Endothelial cell of umbilical vein (primary cell): ENCODE data around the gene VAPB. TPM values are rescaled to one million over a fixed set of nuclear protein-coding genes. Genes with fewer than 3 reads are reported as not detected.

Experiments
- BruUV-seq: library from RNA; stranded (reverse); fragments of 400-500 nt; replicated peaks from 2 replicates; lab custom pipeline; 2021; lab: Mats Ljungman, UMichigan
- CTCF ChIA-PET: fragments of 300-600, 350-600 bp; sonication (Branson Sonifier 250); formaldehyde crosslinking; loops from one replicate; lab custom pipeline; 2021; ENCODE audit warnings: antibody characterized with exemption, inconsistent platforms; lab: Charles Lee
- POLR2A ChIA-PET: fragments of 300-600, 350-600 bp; sonication (Branson Sonifier 250); formaldehyde crosslinking; loops from one replicate; lab custom pipeline; 2021; ENCODE audit warnings: antibody characterized with exemption, inconsistent platforms; lab: Charles Lee
- DNase-seq: peaks from one replicate; pipeline ENCODE4 v3.0.0-alpha.2; 2011; ENCODE audit warnings: low read depth, low spot score
- FAIRE-seq: peaks from 2 replicates; lab custom pipeline; 2011; peaks lifted over from hg19 to GRCh38; lab: Jason Lieb, UNC
- H2AFZ ChIP-seq: 2 replicates; pipeline ENCODE4 v1.6.0; 2012; ENCODE audit warnings: low read depth, low read length, control low read depth, inconsistent platforms
- H3K27ac ChIP-seq: 2 replicates; pipeline ENCODE4 v1.5.1; 2011; ENCODE audit warnings: low read depth, mild to moderate bottlenecking, control low read depth, low read length, moderate library complexity; ENCODE audit not compliant: insufficient read depth
- H3K27me3 ChIP-seq, 2 experiments: 2 replicates each; pipeline versions ENCODE4 v1.6.0 to v1.6.1; 2011; ENCODE audit warnings: low read length in 2 of 2, mixed read lengths in 1 of 2; ENCODE audit not compliant: control insufficient read depth in 2 of 2, insufficient read depth in 2 of 2
- H3K36me3 ChIP-seq, 2 experiments: 2 replicates in 1 of 2; 3 replicates in 1 of 2; pipeline ENCODE4 v1.5.1; 2011; ENCODE audit warnings: low read length in 2 of 2, mild to moderate bottlenecking in 1 of 2, moderate library complexity in 1 of 2; ENCODE audit not compliant: control insufficient read depth in 2 of 2, insufficient read depth in 2 of 2; ENCODE audit errors: extremely low read depth in 1 of 2
- H3K4me1 ChIP-seq: 3 replicates; pipeline ENCODE4 v1.5.1; 2011; ENCODE audit warnings: mild to moderate bottlenecking, low read length; ENCODE audit not compliant: control insufficient read depth, insufficient read depth; ENCODE audit errors: extremely low read depth
- H3K4me2 ChIP-seq: 2 replicates; pipeline ENCODE4 v1.6.1; 2011; ENCODE audit warnings: low read length, control low read depth, mixed read lengths; ENCODE audit not compliant: insufficient read depth
- H3K4me3 ChIP-seq, 3 experiments: fragments of 200-600 bp in 1 of 3; sonication (generic), shearing (Covaris generic) in 1 of 3; replicated peaks in 1 of 3; 2 replicates each; pipeline ENCODE4 v1.5.1; 2011 to 2016; ENCODE audit warnings: control low read depth in 3 of 3, low read length in 3 of 3, mild to moderate bottlenecking in 2 of 3, inconsistent platforms in 1 of 3, low read depth in 1 of 3, moderate library complexity in 1 of 3; ENCODE audit not compliant: insufficient read depth in 1 of 3
- H3K79me2 ChIP-seq: 2 replicates; pipeline ENCODE4 v1.6.0; 2012; ENCODE audit warnings: low read length, inconsistent platforms; ENCODE audit not compliant: control insufficient read depth, insufficient read depth
- H3K9ac ChIP-seq: replicated peaks from 2 replicates; pipeline ENCODE3; 2011; ENCODE audit warnings: low read length, control low read depth; ENCODE audit not compliant: insufficient read depth; ENCODE audit errors: extremely low read depth
- H3K9me1 ChIP-seq: replicated peaks from 3 replicates; pipeline ENCODE4 v1.6.0; 2011; ENCODE audit warnings: mild to moderate bottlenecking, low read length; ENCODE audit not compliant: control insufficient read depth, insufficient read depth; ENCODE audit errors: extremely low read depth
- H3K9me3 ChIP-seq: replicated peaks from 2 replicates; pipeline ENCODE4 v1.5.1; 2012; ENCODE audit warnings: low read length, inconsistent platforms; ENCODE audit not compliant: control insufficient read depth, insufficient read depth
- H4K20me1 ChIP-seq: replicated peaks from 2 replicates; pipeline ENCODE3; 2011; ENCODE audit warnings: mild to moderate bottlenecking, low read length; ENCODE audit not compliant: control insufficient read depth, insufficient read depth; ENCODE audit errors: extremely low read depth
- EZH2 ChIP-seq: IDR thresholded peaks from 2 replicates; pipeline ENCODE4 v1.6.1; 2012; ENCODE audit warnings: borderline replicate concordance, low read depth, mild to moderate bottlenecking, moderate library complexity, low read length, inconsistent platforms; ENCODE audit not compliant: severe bottlenecking
- FOS ChIP-seq: IDR thresholded peaks from 2 replicates; pipeline ENCODE4 v1.6.1; 2011; ENCODE audit warnings: mild to moderate bottlenecking, low read length, moderate library complexity, borderline replicate concordance; ENCODE audit not compliant: insufficient read depth
- GATA2 ChIP-seq: IDR thresholded peaks from 2 replicates; pipeline ENCODE4 v1.7.0; 2011; ENCODE audit warnings: low read depth, mild to moderate bottlenecking, moderate library complexity, mixed read lengths, low read length; ENCODE audit not compliant: insufficient read length, insufficient read depth
- JUN ChIP-seq: IDR thresholded peaks from 2 replicates; pipeline ENCODE4 v1.6.1; 2011; ENCODE audit warnings: borderline replicate concordance, low read depth; ENCODE audit not compliant: insufficient read length, insufficient read depth
- MYC ChIP-seq: IDR thresholded peaks from one replicate; pipeline ENCODE4 v1.6.1; 2011; ENCODE audit warnings: mild to moderate bottlenecking, low read depth, low read length
- POLR2A ChIP-seq: IDR thresholded peaks from 2 replicates; pipeline ENCODE4 v1.6.1; 2012; ENCODE audit warnings: low read depth, mild to moderate bottlenecking, control low read depth, low read length
- POLR2AphosphoS5 ChIP-seq: IDR thresholded peaks from 2 replicates; pipeline ENCODE4 v1.6.1; 2012; ENCODE audit warnings: low read depth, mild to moderate bottlenecking, control low read depth, low read length, moderate library complexity; ENCODE audit not compliant: insufficient read depth
- dilution Hi-C: fragments of 300-500 bp; cut with MboI; formaldehyde crosslinking; loops from one replicate; pipeline ENCODE4 v1.15.0; 2019; ENCODE audit warnings: low sequenced_read_pairs; ENCODE audit not compliant: extremely low pct_ligation_motif_present
- intact Hi-C: fragments of 100-400 bp; cut with micrococcal nuclease; formaldehyde crosslinking; loops from one replicate; pipeline ENCODE4 v1.10.0; 2022
- polyA plus RNA-seq, 4 experiments: library from polyadenylated mRNA; depleted of rRNA in 3 of 4; stranded (reverse) in 3 of 4; unstranded in 1 of 4; fragments of >200 nt; gene quantifications; 2 replicates each; pipeline versions ENCODE4 v1.2.1 to v1.2.3, GENCODE V29; 2011 to 2012; ENCODE audit warnings: missing spikeins in 1 of 4
- total RNA-seq: library from RNA; stranded (reverse); gene quantifications from 2 replicates; pipeline ENCODE4 v1.2.3, GENCODE V29; 2021
- TF ChIP-seq, protein P1 (sequence below): IDR thresholded peaks from 2 replicates; pipeline ENCODE4 v1.6.1; 2011; ENCODE audit not compliant: insufficient read depth, insufficient read length
- TF ChIP-seq, protein P2 (sequence below), 2 donors: IDR thresholded peaks; 1 replicate in 1 of 2; 2 replicates in 1 of 2; pipeline ENCODE4 v1.5.1; 2011; ENCODE audit warnings: low read length in 2 of 2, mild to moderate bottlenecking in 2 of 2, moderate library complexity in 2 of 2, control low read depth in 1 of 2, inconsistent platforms in 1 of 2, low read depth in 1 of 2; ENCODE audit not compliant: insufficient read depth in 1 of 2; ENCODE audit errors: extremely low read depth in 1 of 2

VAPB gene
- total and polyA plus RNA-seq, 2 donors (not counting 3 experiments of a cell fraction or from before 2014, with no cell fraction given), result 17.9 to 48.9 TPM

DNA sequence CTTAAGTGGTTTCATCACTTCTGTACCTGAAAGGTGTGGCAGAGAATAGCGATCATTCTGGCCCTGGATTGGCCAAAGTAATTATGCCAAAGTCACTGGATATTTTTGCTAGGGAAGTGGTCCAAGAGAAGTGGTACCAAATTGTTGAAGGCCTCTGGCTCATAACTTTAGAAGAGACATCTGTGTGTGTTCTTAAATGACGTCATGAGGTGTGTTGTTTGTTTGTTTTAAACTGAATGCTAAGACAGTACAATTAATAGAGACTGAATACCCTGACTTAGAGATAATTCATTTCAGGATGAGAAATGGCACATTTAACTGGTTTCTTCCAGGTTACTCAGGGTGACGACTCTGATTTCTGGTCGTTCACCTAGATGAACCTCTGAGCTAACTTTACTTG, 3.3 kb downstream of the VAPB start:
- Histone ChIP-seq H3K9ac (no peak overlapping the region), H2AFZ (no peak overlapping the region), H3K4me1 (peaks cover 14% of the 10 kb centered on the region), H3K9me1 (no peaks in the 10 kb centered on the region), H3K36me3 (peaks cover 2 to 3% of the 10 kb centered on the region in 2 experiments), H3K79me2 (peaks cover 80% of the 10 kb centered on the region), H3K9me3 (no peaks in the 10 kb centered on the region), H3K27ac (no peak overlapping the region), H4K20me1 (peaks cover 18% of the 10 kb centered on the region), H3K4me3 (no peak overlapping the region), H3K4me2 (no peak overlapping the region), H3K27me3 (no peaks in the 10 kb centered on the region)
- ChIA-PET CTCF (interaction anchor here (1.0 kb wide), 1 partner anchor 13 kb away, joined by 3 read pairs; no protein-coding TSS in a partner anchor), POLR2A (no interaction called here)
- intact Hi-C loops, result no loop called here
- DNase-seq (no peak), FAIRE-seq (no peak)
- dilution Hi-C loops, result no loop called here
- TF ChIP-seq GATA2 (no peak), JUN (no peak), MYC (no peak), EZH2 (no peak), POLR2A (no peak), POLR2AphosphoS5 (no peak), FOS (no peak)
- TF ChIP-seq, protein P1, sequence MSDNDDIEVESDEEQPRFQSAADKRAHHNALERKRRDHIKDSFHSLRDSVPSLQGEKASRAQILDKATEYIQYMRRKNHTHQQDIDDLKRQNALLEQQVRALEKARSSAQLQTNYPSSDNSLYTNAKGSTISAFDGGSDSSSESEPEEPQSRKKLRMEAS, result no peak
- TF ChIP-seq, protein P2, sequence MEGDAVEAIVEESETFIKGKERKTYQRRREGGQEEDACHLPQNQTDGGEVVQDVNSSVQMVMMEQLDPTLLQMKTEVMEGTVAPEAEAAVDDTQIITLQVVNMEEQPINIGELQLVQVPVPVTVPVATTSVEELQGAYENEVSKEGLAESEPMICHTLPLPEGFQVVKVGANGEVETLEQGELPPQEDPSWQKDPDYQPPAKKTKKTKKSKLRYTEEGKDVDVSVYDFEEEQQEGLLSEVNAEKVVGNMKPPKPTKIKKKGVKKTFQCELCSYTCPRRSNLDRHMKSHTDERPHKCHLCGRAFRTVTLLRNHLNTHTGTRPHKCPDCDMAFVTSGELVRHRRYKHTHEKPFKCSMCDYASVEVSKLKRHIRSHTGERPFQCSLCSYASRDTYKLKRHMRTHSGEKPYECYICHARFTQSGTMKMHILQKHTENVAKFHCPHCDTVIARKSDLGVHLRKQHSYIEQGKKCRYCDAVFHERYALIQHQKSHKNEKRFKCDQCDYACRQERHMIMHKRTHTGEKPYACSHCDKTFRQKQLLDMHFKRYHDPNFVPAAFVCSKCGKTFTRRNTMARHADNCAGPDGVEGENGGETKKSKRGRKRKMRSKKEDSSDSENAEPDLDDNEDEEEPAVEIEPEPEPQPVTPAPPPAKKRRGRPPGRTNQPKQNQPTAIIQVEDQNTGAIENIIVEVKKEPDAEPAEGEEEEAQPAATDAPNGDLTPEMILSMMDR (IDR thresholded peaks at IDR 0.05; ENCODE audit: extremely low read depth in 1 of 2, insufficient read depth in 1 of 2, low read depth in 1 of 2, low read length in 2 of 2), result no peak
- BruUV-seq, result no TSS peak
